SKM-1 treated with dmso at 0.1 percent for 144 hours (cell line): ENCODE data around the gene ZMIZ1.

Experiments
- DNase-seq: peaks from one replicate; lab custom pipeline; 2025; ENCODE audit not compliant: unreplicated experiment; lab: John Stamatoyannopoulos, UW

ZMIZ1 gene

GRCh38 chr10:79068562-79069324 lies at the start of gene ZMIZ1:
TSS of gene ZMIZ1 (plus strand) at chr10:79068966. CDS start at chr10:79201633, 132,667 bp downstream.
- peak; percentile 94 for DNase-seq

- DNase-seq: no peak
Observed at GRCh38 chr10:79019441-79020014, 49.2 kb upstream of the ZMIZ1 start.

- DNase-seq: peak; percentile 62
Observed at GRCh38 chr10:79020015-79020491, 48.7 kb upstream of the ZMIZ1 start.

GRCh38 chr10:79020605-79021004 lies 48.2 kb upstream of the ZMIZ1 start:
- DNase-seq: no peak

- no peak for DNase-seq
Observed at GRCh38 chr10:79021331-79021907, 47.3 kb upstream of the ZMIZ1 start.

GRCh38 chr10:79021948-79022499 lies 46.7 kb upstream of the ZMIZ1 start:
- DNase-seq: no peak

- no peak for DNase-seq
Observed at GRCh38 chr10:79022565-79023230, 46.1 kb upstream of the ZMIZ1 start.

- DNase-seq: no peak
Observed at GRCh38 chr10:79023240-79024162, 45.3 kb upstream of the ZMIZ1 start.

GRCh38 chr10:79024296-79024695 lies 44.5 kb upstream of the ZMIZ1 start:
- DNase-seq: no peak

GRCh38 chr10:79024720-79025198 lies 44.0 kb upstream of the ZMIZ1 start:
- DNase-seq: no peak

GRCh38 chr10:79025199-79025832 lies 43.5 kb upstream of the ZMIZ1 start:
- no peak for DNase-seq

- no peak for DNase-seq
Observed at GRCh38 chr10:79026341-79026761, 42.4 kb upstream of the ZMIZ1 start.

- no peak for DNase-seq
Observed at GRCh38 chr10:79026806-79027146, 42.0 kb upstream of the ZMIZ1 start.

GRCh38 chr10:79027147-79028055 lies 41.4 kb upstream of the ZMIZ1 start:
- DNase-seq: no peak

GRCh38 chr10:79028056-79028430 lies 40.7 kb upstream of the ZMIZ1 start:
- DNase-seq: no peak

GRCh38 chr10:79028451-79029010 lies 40.2 kb upstream of the ZMIZ1 start:
- DNase-seq: no peak

- no peak for DNase-seq
Observed at GRCh38 chr10:79029478-79030390, 39.0 kb upstream of the ZMIZ1 start.
